Liver (tissue), 9 donors: ENCODE data around the gene CCM2. TPM values are rescaled to one million over a fixed set of nuclear protein-coding genes. Genes with fewer than 3 reads are reported as not detected.
"Not testable (repeated sequence)": the region's sequence is repeated elsewhere in the genome, so short reads cannot be mapped to it uniquely, and the experiment has no call there.

Experiments used
- DNase-seq: peaks from one replicate; pipeline ENCODE4 v3.0.0-alpha.2; 2017; ENCODE audit warnings: low spot score
- H3K27ac ChIP-seq, 2 donors: one replicate each; pipeline ENCODE4 v1.7.0; 2013; ENCODE audit warnings: inconsistent platforms in 2 of 2, low read length in 2 of 2, control low read depth in 1 of 2, low read depth in 1 of 2, mild to moderate bottlenecking in 1 of 2
- H3K27me3 ChIP-seq, 4 donors: one replicate each; pipeline versions ENCODE4 v1.6.1 to v1.7.0; 2013; ENCODE audit warnings: low read length in 3 of 4, inconsistent platforms in 1 of 4, mild to moderate bottlenecking in 1 of 4, moderate library complexity in 1 of 4; ENCODE audit not compliant: control insufficient read depth in 4 of 4, insufficient read depth in 4 of 4
- H3K36me3 ChIP-seq, 4 donors: one replicate each; pipeline versions ENCODE4 v1.6.1 to v1.7.0; 2013; ENCODE audit warnings: low read length in 3 of 4, mild to moderate bottlenecking in 3 of 4, low read depth in 1 of 4, moderate library complexity in 1 of 4; ENCODE audit not compliant: control insufficient read depth in 4 of 4, insufficient read depth in 3 of 4
- H3K4me1 ChIP-seq, 4 donors: one replicate each; pipeline versions ENCODE4 v1.6.1 to v1.7.0; 2013; ENCODE audit warnings: low read length in 3 of 4, mild to moderate bottlenecking in 3 of 4, moderate library complexity in 1 of 4; ENCODE audit not compliant: control insufficient read depth in 4 of 4, insufficient read depth in 4 of 4
- H3K4me3 ChIP-seq, 3 donors: one replicate each; pipeline versions ENCODE4 v1.6.1 to v1.7.0; 2013; ENCODE audit warnings: low read length in 3 of 3, control low read depth in 1 of 3, low read depth in 1 of 3, mild to moderate bottlenecking in 1 of 3
- H3K9ac ChIP-seq, 2 donors: one replicate each; pipeline ENCODE4 v1.7.0; 2013; ENCODE audit warnings: low read length in 2 of 2, mild to moderate bottlenecking in 2 of 2, moderate library complexity in 2 of 2, control low read depth in 1 of 2, low read depth in 1 of 2
- H3K9me3 ChIP-seq, 4 donors: one replicate each; pipeline versions ENCODE4 v1.6.1 to v1.7.0; 2013; ENCODE audit warnings: low read length in 3 of 4; ENCODE audit not compliant: control insufficient read depth in 4 of 4
- EGR1 ChIP-seq, 2 donors: IDR thresholded peaks; 2 replicates each; pipeline ENCODE4 v1.6.1; 2016 to 2018; ENCODE audit warnings: antibody characterized with exemption in 2 of 2, low read depth in 2 of 2
- FOXA1 ChIP-seq: IDR thresholded peaks from 2 replicates; pipeline ENCODE4 v1.6.1; 2016; ENCODE audit warnings: antibody characterized with exemption
- FOXA2 ChIP-seq: IDR thresholded peaks from 2 replicates; pipeline ENCODE4 v1.6.1; 2016; ENCODE audit warnings: antibody characterized with exemption
- GABPA ChIP-seq, 2 donors: IDR thresholded peaks in 1 of 2; conservative IDR thresholded peaks in 1 of 2; 2 replicates each; pipeline ENCODE4 v1.6.1; 2016; ENCODE audit warnings: antibody characterized with exemption in 2 of 2, mild to moderate bottlenecking in 1 of 2, moderate library complexity in 1 of 2
- HNF4A ChIP-seq, 2 donors: conservative IDR thresholded peaks; 2 replicates each; pipeline ENCODE4 v1.6.1; 2016; ENCODE audit warnings: antibody characterized with exemption in 2 of 2, mild to moderate bottlenecking in 2 of 2
- HNF4G ChIP-seq: IDR thresholded peaks from 2 replicates; pipeline ENCODE4 v1.6.1; 2016; ENCODE audit warnings: antibody characterized with exemption
- JUND ChIP-seq, 2 donors: IDR thresholded peaks; 2 replicates each; pipeline ENCODE4 v1.6.1; 2016; ENCODE audit warnings: antibody characterized with exemption in 2 of 2
- NR2F2 ChIP-seq: IDR thresholded peaks from 2 replicates; pipeline ENCODE4 v1.6.1; 2016; ENCODE audit warnings: antibody characterized with exemption
- RAD21 ChIP-seq, 2 donors: IDR thresholded peaks; 2 replicates each; pipeline ENCODE4 v1.6.1; 2016; ENCODE audit warnings: antibody characterized with exemption in 2 of 2, mild to moderate bottlenecking in 2 of 2
- RXRA ChIP-seq, 2 donors: IDR thresholded peaks; 2 replicates each; pipeline ENCODE4 v1.6.1; 2017 to 2018; ENCODE audit warnings: antibody characterized with exemption in 2 of 2, mild to moderate bottlenecking in 1 of 2
- SP1 ChIP-seq: IDR thresholded peaks from 2 replicates; pipeline ENCODE4 v1.6.1; 2018; ENCODE audit warnings: antibody characterized with exemption, mild to moderate bottlenecking
- TAF1 ChIP-seq: conservative IDR thresholded peaks from 2 replicates; pipeline ENCODE4 v1.6.1; 2016; ENCODE audit warnings: antibody characterized with exemption, mild to moderate bottlenecking
- YY1 ChIP-seq: IDR thresholded peaks from 2 replicates; pipeline ENCODE4 v1.6.1; 2016; ENCODE audit warnings: antibody characterized with exemption, mild to moderate bottlenecking
- WGBS: extraction: QIAGEN DNeasy Blood & Tissue Kit; methylation state at CpG from one replicate; pipeline ENCODE4 v1.1.7; 2013; 5-methylcytosine and 5-hydroxymethylcytosine counted together
- polyA plus RNA-seq, 2 donors: library from polyadenylated mRNA; stranded (reverse) in 1 of 2; unstranded in 1 of 2; fragments of 200-250 nt in 1 of 2; fragments of >200 nt in 1 of 2; fragmentation: Nextera tagmentation in 1 of 2; extraction: Ambion mirVana in 1 of 2; gene quantifications; one replicate each; pipeline versions ENCODE4 v1.2.1 to v1.2.3, GENCODE V29; 2013 to 2015
- total RNA-seq, 2 donors: library from RNA; depleted of rRNA; stranded (reverse); fragments of >200 nt; gene quantifications; one replicate each; pipeline ENCODE4 v1.2.3, GENCODE V29; 2014
- TF ChIP-seq, protein P1 (sequence below): fragments of 150-350 bp; IDR thresholded peaks from 2 replicates; pipeline ENCODE4 v1.5.1; 2017; ENCODE audit warnings: improper control_type of control experiment, low read depth, low read length; ENCODE audit not compliant: missing input control
- TF ChIP-seq, protein P2 (sequence below): IDR thresholded peaks from 2 replicates; pipeline ENCODE4 v1.6.1; 2016; ENCODE audit warnings: antibody characterized with exemption, mild to moderate bottlenecking
- TF ChIP-seq, protein P3 (sequence below): IDR thresholded peaks from 2 replicates; pipeline ENCODE4 v1.6.1; 2016; ENCODE audit warnings: antibody characterized with exemption
- TF ChIP-seq, protein P4 (sequence below): IDR thresholded peaks from 2 replicates; pipeline ENCODE4 v1.6.1; 2016; ENCODE audit warnings: antibody characterized with exemption
- TF ChIP-seq, protein P5 (sequence below): IDR thresholded peaks from 2 replicates; pipeline ENCODE4 v1.6.1; 2016; ENCODE audit warnings: antibody characterized with exemption
- donor health status: healthy.
- donor health status: healthy.
- donor health status: healthy.
- donor health status: healthy.
- donor health status: healthy.

CCM2 gene
- total and polyA plus RNA-seq, 4 donors = 26.3 to 65.0 (median 47.5) TPM

DNA sequence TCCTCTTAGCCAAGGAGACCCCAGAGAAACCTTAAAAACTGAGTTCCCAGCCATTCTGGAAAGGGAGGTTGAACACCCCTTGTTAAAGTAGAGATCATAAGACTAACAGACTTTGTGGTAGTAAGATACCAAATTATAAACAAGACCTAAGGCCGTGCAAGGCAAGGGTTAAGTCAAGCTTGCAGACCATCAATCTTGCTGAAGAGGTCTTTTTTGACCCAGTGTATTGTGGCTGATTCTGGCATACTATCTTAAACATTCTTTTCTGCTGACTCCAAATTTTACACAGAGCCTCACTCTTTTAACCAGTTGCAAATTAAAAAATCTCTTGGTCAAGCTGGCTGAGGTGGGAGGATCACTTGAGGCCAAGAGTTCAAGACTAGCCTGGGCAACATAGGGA, 112.6 kb downstream of the CCM2 start:
- Histone ChIP-seq H3K4me1 (peaks cover 0 to 21% (median 13%) of the 10 kb centered on the region in 4 donors), H3K4me3 (peak overlapping the region in 1 of 3 donors; percentile 70), H3K9ac (no peak overlapping the region), H3K9me3 (no peaks in the 10 kb centered on the region), H3K36me3 (peaks cover 0 to 16% (median 14%) of the 10 kb centered on the region in 4 donors), H3K27ac (no peak overlapping the region), H3K27me3 (no peaks in the 10 kb centered on the region)
- TF ChIP-seq GABPA (IDR thresholded peaks at IDR 0.05 in 1 of 2, conservative IDR thresholded peaks at IDR 0.05 in 1 of 2) = no peak
- TF ChIP-seq, protein P1, sequence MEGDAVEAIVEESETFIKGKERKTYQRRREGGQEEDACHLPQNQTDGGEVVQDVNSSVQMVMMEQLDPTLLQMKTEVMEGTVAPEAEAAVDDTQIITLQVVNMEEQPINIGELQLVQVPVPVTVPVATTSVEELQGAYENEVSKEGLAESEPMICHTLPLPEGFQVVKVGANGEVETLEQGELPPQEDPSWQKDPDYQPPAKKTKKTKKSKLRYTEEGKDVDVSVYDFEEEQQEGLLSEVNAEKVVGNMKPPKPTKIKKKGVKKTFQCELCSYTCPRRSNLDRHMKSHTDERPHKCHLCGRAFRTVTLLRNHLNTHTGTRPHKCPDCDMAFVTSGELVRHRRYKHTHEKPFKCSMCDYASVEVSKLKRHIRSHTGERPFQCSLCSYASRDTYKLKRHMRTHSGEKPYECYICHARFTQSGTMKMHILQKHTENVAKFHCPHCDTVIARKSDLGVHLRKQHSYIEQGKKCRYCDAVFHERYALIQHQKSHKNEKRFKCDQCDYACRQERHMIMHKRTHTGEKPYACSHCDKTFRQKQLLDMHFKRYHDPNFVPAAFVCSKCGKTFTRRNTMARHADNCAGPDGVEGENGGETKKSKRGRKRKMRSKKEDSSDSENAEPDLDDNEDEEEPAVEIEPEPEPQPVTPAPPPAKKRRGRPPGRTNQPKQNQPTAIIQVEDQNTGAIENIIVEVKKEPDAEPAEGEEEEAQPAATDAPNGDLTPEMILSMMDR = no peak
- no peak for TF ChIP-seq RAD21 (IDR thresholded peaks at IDR 0.05)
- no peak for TF ChIP-seq NR2F2
- no peak for TF ChIP-seq HNF4A (conservative IDR thresholded peaks at IDR 0.05)
- TF ChIP-seq, protein P2, sequence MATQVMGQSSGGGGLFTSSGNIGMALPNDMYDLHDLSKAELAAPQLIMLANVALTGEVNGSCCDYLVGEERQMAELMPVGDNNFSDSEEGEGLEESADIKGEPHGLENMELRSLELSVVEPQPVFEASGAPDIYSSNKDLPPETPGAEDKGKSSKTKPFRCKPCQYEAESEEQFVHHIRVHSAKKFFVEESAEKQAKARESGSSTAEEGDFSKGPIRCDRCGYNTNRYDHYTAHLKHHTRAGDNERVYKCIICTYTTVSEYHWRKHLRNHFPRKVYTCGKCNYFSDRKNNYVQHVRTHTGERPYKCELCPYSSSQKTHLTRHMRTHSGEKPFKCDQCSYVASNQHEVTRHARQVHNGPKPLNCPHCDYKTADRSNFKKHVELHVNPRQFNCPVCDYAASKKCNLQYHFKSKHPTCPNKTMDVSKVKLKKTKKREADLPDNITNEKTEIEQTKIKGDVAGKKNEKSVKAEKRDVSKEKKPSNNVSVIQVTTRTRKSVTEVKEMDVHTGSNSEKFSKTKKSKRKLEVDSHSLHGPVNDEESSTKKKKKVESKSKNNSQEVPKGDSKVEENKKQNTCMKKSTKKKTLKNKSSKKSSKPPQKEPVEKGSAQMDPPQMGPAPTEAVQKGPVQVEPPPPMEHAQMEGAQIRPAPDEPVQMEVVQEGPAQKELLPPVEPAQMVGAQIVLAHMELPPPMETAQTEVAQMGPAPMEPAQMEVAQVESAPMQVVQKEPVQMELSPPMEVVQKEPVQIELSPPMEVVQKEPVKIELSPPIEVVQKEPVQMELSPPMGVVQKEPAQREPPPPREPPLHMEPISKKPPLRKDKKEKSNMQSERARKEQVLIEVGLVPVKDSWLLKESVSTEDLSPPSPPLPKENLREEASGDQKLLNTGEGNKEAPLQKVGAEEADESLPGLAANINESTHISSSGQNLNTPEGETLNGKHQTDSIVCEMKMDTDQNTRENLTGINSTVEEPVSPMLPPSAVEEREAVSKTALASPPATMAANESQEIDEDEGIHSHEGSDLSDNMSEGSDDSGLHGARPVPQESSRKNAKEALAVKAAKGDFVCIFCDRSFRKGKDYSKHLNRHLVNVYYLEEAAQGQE = no peak
- TF ChIP-seq RXRA (IDR thresholded peaks at IDR 0.05) = no peak
- no peak for TF ChIP-seq EGR1 (IDR thresholded peaks at IDR 0.05; ENCODE audit: low read depth in 2 of 2)
- TF ChIP-seq, protein P3, sequence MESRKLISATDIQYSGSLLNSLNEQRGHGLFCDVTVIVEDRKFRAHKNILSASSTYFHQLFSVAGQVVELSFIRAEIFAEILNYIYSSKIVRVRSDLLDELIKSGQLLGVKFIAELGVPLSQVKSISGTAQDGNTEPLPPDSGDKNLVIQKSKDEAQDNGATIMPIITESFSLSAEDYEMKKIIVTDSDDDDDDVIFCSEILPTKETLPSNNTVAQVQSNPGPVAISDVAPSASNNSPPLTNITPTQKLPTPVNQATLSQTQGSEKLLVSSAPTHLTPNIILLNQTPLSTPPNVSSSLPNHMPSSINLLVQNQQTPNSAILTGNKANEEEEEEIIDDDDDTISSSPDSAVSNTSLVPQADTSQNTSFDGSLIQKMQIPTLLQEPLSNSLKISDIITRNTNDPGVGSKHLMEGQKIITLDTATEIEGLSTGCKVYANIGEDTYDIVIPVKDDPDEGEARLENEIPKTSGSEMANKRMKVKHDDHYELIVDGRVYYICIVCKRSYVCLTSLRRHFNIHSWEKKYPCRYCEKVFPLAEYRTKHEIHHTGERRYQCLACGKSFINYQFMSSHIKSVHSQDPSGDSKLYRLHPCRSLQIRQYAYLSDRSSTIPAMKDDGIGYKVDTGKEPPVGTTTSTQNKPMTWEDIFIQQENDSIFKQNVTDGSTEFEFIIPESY = no peak
- no peak for TF ChIP-seq JUND (IDR thresholded peaks at IDR 0.05)
- TF ChIP-seq TAF1 = no peak
- no peak for TF ChIP-seq FOXA2
- TF ChIP-seq, protein P4, sequence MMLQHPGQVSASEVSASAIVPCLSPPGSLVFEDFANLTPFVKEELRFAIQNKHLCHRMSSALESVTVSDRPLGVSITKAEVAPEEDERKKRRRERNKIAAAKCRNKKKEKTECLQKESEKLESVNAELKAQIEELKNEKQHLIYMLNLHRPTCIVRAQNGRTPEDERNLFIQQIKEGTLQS = no peak
- no peak for TF ChIP-seq HNF4G
- TF ChIP-seq, protein P5, sequence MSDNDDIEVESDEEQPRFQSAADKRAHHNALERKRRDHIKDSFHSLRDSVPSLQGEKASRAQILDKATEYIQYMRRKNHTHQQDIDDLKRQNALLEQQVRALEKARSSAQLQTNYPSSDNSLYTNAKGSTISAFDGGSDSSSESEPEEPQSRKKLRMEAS = no peak
- TF ChIP-seq FOXA1 = no peak
- no peak for TF ChIP-seq SP1
- no peak for TF ChIP-seq YY1
- DNase-seq = no peak
- 91% methylated on average over 1 of the region's 1 CpG for WGBS

DNA sequence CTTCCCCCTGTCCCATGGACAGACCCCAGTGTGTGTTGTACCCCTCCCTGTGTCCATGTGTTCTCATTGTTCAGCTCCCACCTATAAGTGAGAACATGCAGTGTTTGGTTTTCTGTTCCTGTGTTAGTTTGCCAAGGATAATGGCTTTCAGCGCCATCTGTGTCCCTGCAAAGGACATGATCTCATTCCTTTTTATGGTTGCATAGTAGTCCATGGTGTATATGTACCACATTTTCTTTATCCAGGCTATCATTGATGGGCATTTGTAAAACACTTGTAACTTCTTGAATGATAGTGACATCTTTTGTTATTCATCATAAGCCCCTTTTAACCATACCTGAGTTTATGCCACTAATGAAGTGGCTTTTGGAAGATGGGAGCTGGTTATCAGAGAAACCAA, 114.3 kb downstream of the CCM2 start:
- not testable (repeated sequence) for DNase-seq, H3K27me3 ChIP-seq, H3K27ac ChIP-seq, H3K36me3 ChIP-seq, H3K9me3 ChIP-seq, H3K4me3 ChIP-seq, H3K9ac ChIP-seq
- peaks cover 0 to 12% (median 5%) of the 10 kb centered on the region in 4 donors for H3K4me1 ChIP-seq
- WGBS = 76% methylated on average over 1 of the region's 1 CpG
